SU-DHL-6 (cell line): Measurements from ENCODE around the gene STAM.

Experiments used
- CTCF ChIP-seq: fragments of 200-600 bp; sonication (generic); IDR thresholded peaks from one replicate; pipeline ENCODE4 v1.5.1; 2017; ENCODE audit warnings: antibody characterized with exemption, mild to moderate bottlenecking, low read length, moderate library complexity; ENCODE audit not compliant: insufficient read depth, poor library complexity, severe bottlenecking
- EZH2phosphoT487 ChIP-seq: fragments of 200-600 bp; sonication (generic), shearing (Covaris generic); conservative IDR thresholded peaks from 2 replicates; pipeline ENCODE4 v1.6.1; 2018; ENCODE audit warnings: mild to moderate bottlenecking, antibody characterized with exemption, low read length, moderate library complexity, mixed read lengths

GRCh38 chr10:17652585-17652984 is 8.6 kb downstream of the STAM start:
- TF ChIP-seq CTCF = no peak
- no peak for TF ChIP-seq EZH2phosphoT487
